IPS DF 6.9 (cell line): ENCODE results near the gene HTRA3.

Source experiments
- DNase-seq: peaks from one replicate; pipeline ENCODE4 v3.0.0-alpha.2; 2013; ENCODE audit warnings: low read depth, low spot score
- H3K27ac ChIP-seq: one replicate; pipeline ENCODE4 v1.5.1; 2013; ENCODE audit warnings: low read length, control low read depth
- H3K27me3 ChIP-seq: 2 replicates; pipeline ENCODE4 v1.6.1; 2013; ENCODE audit warnings: mild to moderate bottlenecking, low read length; ENCODE audit not compliant: control insufficient read depth, insufficient read depth
- H3K36me3 ChIP-seq: 2 replicates; pipeline ENCODE4 v1.6.1; 2013; ENCODE audit warnings: low read length; ENCODE audit not compliant: control insufficient read depth, insufficient read depth
- H3K4me1 ChIP-seq: 2 replicates; pipeline ENCODE4 v1.6.1; 2013; ENCODE audit warnings: low read length; ENCODE audit not compliant: control insufficient read depth, insufficient read depth
- H3K4me3 ChIP-seq: 2 replicates; pipeline ENCODE4 v1.5.1; 2013; ENCODE audit warnings: mild to moderate bottlenecking, low read length
- H3K9me3 ChIP-seq: 2 replicates; pipeline ENCODE4 v1.6.1; 2013; ENCODE audit warnings: low read length, inconsistent platforms; ENCODE audit not compliant: control insufficient read depth, insufficient read depth
- WGBS: extraction: QIAGEN DNeasy Blood & Tissue Kit; methylation state at CpG from one replicate; pipeline ENCODE4 v1.1.7; 2013; ENCODE audit warnings: mixed read lengths, missing lambda C conversion rate; ENCODE audit not compliant: insufficient read length, insufficient coverage; 5-methylcytosine and 5-hydroxymethylcytosine counted together

The HTRA3 gene

DNA sequence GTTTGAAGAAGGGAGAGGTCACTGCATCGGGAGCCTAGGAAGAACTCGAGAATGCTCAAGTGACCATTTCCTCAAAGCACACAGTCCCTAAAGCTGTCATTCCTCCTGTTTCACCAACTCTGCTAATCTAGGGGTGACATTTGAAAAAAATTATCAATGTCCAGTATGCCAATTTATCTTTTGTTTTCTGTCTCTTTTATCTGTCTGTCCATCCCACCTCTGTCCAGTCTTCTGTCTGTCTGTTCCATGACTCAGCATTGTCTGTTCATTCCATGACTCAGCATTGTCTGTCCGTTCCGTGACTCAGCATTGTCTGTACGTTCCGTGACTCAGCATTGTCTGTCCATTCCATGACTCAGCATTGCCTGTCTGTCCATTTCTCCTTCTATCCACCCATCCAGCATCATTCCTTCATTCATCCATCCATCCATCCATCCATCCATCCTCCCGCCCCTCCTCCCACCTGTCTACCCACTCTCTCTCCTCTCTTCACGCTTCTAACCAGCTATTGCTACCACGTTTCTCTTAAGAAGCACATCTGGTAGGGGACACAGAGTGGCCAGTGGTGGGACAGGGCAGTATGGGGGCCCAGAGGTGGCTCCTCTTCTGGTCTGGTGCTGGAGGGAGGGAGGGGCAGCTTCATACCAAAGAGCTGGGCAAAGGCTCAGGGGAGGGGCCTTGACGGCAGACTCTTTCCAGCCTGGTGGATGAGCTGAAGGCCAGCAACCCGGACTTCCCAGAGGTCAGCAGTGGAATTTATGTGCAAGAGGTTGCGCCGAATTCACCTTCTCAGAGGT is 34.1 kb downstream of the HTRA3 start:
- Histone ChIP-seq H3K27ac (no peak overlapping the region), H3K27me3 (no peaks in the 10 kb centered on the region), H3K4me1 (no peaks in the 10 kb centered on the region), H3K9me3 (no peaks in the 10 kb centered on the region), H3K4me3 (no peak overlapping the region; the same call in 1 of the 2 replicates), H3K36me3 (no peaks in the 10 kb centered on the region)
- no peak for DNase-seq
- WGBS, result 100% methylated on average over 1 of the region's 13 CpGs

GRCh38 chr4:8304827-8305695 is 35.5 kb downstream of the HTRA3 start:
- DNase-seq, result no peak
- Histone ChIP-seq H3K4me1 (no peaks in the 10 kb centered on the region), H3K27me3 (no peaks in the 10 kb centered on the region), H3K4me3 (no peak overlapping the region), H3K27ac (no peak overlapping the region), H3K36me3 (no peaks in the 10 kb centered on the region), H3K9me3 (no peaks in the 10 kb centered on the region)
- WGBS, result no CpG with 5 or more reads among the region's 14 CpGs

DNA sequence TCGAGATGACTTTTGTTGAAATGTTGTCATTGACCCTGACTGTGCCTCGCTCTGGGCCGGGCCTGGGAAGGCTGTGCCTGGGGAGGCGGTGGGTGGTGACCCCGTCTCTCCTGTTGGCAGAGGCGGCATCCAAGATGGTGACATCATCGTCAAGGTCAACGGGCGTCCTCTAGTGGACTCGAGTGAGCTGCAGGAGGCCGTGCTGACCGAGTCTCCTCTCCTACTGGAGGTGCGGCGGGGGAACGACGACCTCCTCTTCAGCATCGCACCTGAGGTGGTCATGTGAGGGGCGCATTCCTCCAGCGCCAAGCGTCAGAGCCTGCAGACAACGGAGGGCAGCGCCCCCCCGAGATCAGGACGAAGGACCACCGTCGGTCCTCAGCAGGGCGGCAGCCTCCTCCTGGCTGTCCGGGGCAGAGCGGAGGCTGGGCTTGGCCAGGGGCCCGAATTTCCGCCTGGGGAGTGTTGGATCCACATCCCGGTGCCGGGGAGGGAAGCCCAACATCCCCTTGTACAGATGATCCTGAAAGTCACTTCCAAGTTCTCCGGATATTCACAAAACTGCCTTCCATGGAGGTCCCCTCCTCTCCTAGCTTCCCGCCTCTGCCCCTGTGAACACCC is 36.4 kb downstream of the HTRA3 start:
- no peaks in the 10 kb centered on the region for H3K36me3 ChIP-seq
- no peak for DNase-seq
- H3K9me3 ChIP-seq, result no peaks in the 10 kb centered on the region
- no peaks in the 10 kb centered on the region for H3K4me1 ChIP-seq
- WGBS, result no CpG with 5 or more reads among the region's 35 CpGs
- H3K27ac ChIP-seq, result no peak overlapping the region
- H3K4me3 ChIP-seq, result no peak overlapping the region
- no peaks in the 10 kb centered on the region for H3K27me3 ChIP-seq

DNA sequence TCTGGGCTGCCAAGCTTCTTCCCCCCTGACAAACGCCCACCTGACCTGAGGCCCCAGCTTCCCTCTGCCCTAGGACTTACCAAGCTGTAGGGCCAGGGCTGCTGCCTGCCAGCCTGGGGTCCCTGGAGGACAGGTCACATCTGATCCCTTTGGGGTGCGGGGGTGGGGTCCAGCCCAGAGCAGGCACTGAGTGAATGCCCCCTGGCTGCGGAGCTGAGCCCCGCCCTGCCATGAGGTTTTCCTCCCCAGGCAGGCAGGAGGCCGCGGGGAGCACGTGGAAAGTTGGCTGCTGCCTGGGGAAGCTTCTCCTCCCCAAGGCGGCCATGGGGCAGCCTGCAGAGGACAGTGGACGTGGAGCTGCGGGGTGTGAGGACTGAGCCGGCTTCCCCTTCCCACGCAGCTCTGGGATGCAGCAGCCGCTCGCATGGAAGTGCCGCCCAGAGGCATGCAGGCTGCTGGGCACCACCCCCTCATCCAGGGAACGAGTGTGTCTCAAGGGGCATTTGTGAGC is 37.0 kb downstream of the HTRA3 start:
- Histone ChIP-seq H3K4me3 (no peak overlapping the region), H3K27me3 (no peaks in the 10 kb centered on the region), H3K36me3 (no peaks in the 10 kb centered on the region), H3K27ac (no peak overlapping the region), H3K4me1 (no peaks in the 10 kb centered on the region), H3K9me3 (no peaks in the 10 kb centered on the region)
- WGBS, result no CpG with 5 or more reads among the region's 16 CpGs
- no peak for DNase-seq

DNA sequence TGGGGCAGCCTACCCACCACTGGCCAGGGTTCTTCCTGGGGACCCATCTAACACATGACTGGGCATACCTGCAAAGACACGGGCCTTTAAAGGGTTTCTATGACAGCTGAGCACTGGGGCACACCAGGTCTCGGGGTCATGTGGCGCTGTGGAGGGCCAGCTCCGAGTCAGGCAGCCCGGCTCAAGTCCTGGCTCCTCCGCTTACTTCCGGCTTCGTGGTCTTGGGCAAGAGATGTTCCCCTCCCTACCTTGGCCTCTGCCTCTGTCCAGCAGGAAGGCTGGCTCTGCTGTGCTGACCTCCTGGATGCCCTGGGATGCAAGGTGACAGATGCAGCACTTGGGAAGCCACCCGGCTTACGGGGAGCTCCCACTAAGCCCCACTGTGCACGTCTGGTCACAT is 37.6 kb downstream of the HTRA3 start:
- no peaks in the 10 kb centered on the region for H3K36me3 ChIP-seq
- H3K4me1 ChIP-seq, result no peaks in the 10 kb centered on the region
- no peak overlapping the region for H3K27ac ChIP-seq
- H3K9me3 ChIP-seq, result no peaks in the 10 kb centered on the region
- no peak for DNase-seq
- no CpG with 5 or more reads among the region's 11 CpGs for WGBS
- H3K4me3 ChIP-seq, result no peak overlapping the region
- no peaks in the 10 kb centered on the region for H3K27me3 ChIP-seq

- Histone ChIP-seq H3K27ac (no peak overlapping the region), H3K27me3 (no peaks in the 10 kb centered on the region), H3K9me3 (no peaks in the 10 kb centered on the region), H3K36me3 (no peaks in the 10 kb centered on the region), H3K4me1 (no peaks in the 10 kb centered on the region), H3K4me3 (no peak overlapping the region)
- no peak for DNase-seq
- no CpG with 5 or more reads among the region's 7 CpGs for WGBS
These were observed 38.2 kb downstream of the HTRA3 start for GRCh38 chr4:8307714-8308113.

- H3K4me3 ChIP-seq, result no peak overlapping the region
- no peaks in the 10 kb centered on the region for H3K9me3 ChIP-seq
- no peak overlapping the region for H3K27ac ChIP-seq
- H3K27me3 ChIP-seq, result no peaks in the 10 kb centered on the region
- no peaks in the 10 kb centered on the region for H3K36me3 ChIP-seq
- no peak for DNase-seq
- no CpG with 5 or more reads among the region's 9 CpGs for WGBS
- H3K4me1 ChIP-seq, result no peaks in the 10 kb centered on the region
These were observed 38.6 kb downstream of the HTRA3 start for GRCh38 chr4:8308144-8308543.

GRCh38 chr4:8308856-8309771 is 39.6 kb downstream of the HTRA3 start:
- Histone ChIP-seq H3K4me1 (no peaks in the 10 kb centered on the region), H3K36me3 (no peaks in the 10 kb centered on the region), H3K27ac (no peak overlapping the region), H3K27me3 (no peaks in the 10 kb centered on the region), H3K9me3 (no peaks in the 10 kb centered on the region), H3K4me3 (no peak overlapping the region)
- no peak for DNase-seq
- no CpG with 5 or more reads among the region's 24 CpGs for WGBS

DNA sequence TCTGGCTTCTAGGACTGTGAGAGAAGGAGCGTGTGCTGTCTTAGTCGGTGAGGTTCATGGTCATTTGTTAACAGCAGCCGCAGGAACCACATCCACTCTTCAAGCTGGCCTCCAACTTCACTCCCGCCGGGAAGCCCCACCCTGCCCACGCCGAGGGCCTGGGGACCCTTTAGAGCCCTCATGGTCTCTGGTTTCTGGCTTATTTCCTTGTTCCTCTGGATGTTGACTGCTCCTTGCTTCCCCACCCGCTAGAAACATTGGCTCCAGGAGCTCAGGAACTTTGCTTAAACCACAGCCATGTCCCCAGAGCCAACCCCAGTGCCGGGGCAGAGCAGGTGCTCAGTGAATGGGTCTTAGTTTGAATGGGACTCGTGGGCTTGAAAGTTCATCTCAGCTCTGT is 40.8 kb downstream of the HTRA3 start:
- no peak overlapping the region for H3K27ac ChIP-seq
- no peak overlapping the region for H3K4me3 ChIP-seq
- H3K36me3 ChIP-seq, result no peaks in the 10 kb centered on the region
- DNase-seq, result no peak
- H3K9me3 ChIP-seq, result no peaks in the 10 kb centered on the region
- WGBS, result no CpG with 5 or more reads among the region's 10 CpGs
- no peaks in the 10 kb centered on the region for H3K27me3 ChIP-seq
- peaks cover under 1% of the 10 kb centered on the region; the same call in 1 of the 2 replicates for H3K4me1 ChIP-seq
